Activated CD8-positive, alpha-beta memory T cell treated with anti-CD3 and anti-CD28 coated beads, Interleukin-2, amount 50 U/mL, for 48 hours (primary cell): ENCODE data around the gene TTN.

ENCODE experiments used
- DNase-seq: peaks from one replicate; pipeline ENCODE4 v3.0.0-alpha.2; 2020

Gene TTN

GRCh38 chr2:178641498-178641897 is 165.7 kb downstream of the TTN start:
- DNase-seq = no peak

- no peak for DNase-seq
Measured at GRCh38 chr2:178635897-178636296, 171.3 kb downstream of the TTN start.

GRCh38 chr2:178632729-178633128 is 174.5 kb downstream of the TTN start:
- DNase-seq = no peak

- DNase-seq = no peak
Measured at GRCh38 chr2:178630581-178630980, 176.6 kb downstream of the TTN start.

GRCh38 chr2:178629463-178629862 is 177.8 kb downstream of the TTN start:
- no peak for DNase-seq

GRCh38 chr2:178628605-178629004 is 178.6 kb downstream of the TTN start:
- DNase-seq = no peak

- no peak for DNase-seq
Measured at GRCh38 chr2:178627401-178627800, 179.8 kb downstream of the TTN start.

GRCh38 chr2:178615969-178616368 is 191.3 kb downstream of the TTN start:
- DNase-seq = no peak

- no peak for DNase-seq
Measured at GRCh38 chr2:178602901-178603300, 204.3 kb downstream of the TTN start.

GRCh38 chr2:178592655-178593054 is 214.6 kb downstream of the TTN start:
- DNase-seq = no peak

- no peak for DNase-seq
Measured at GRCh38 chr2:178589335-178589734, 217.9 kb downstream of the TTN start.

GRCh38 chr2:178584666-178585065 is 222.6 kb downstream of the TTN start:
- no peak for DNase-seq

- no peak for DNase-seq
Measured at GRCh38 chr2:178579006-178579405, 228.2 kb downstream of the TTN start.

- no peak for DNase-seq
Measured at GRCh38 chr2:178574789-178575188, 232.4 kb downstream of the TTN start.

- DNase-seq = no peak
Measured at GRCh38 chr2:178568227-178568626, 239.0 kb downstream of the TTN start.

- DNase-seq = no peak
Measured at GRCh38 chr2:178553047-178553446, 254.2 kb downstream of the TTN start.

- no peak for DNase-seq
Measured at GRCh38 chr2:178550352-178550751, 256.9 kb downstream of the TTN start.

GRCh38 chr2:178542569-178542968 is 264.7 kb downstream of the TTN start:
- DNase-seq = no peak

- DNase-seq = no peak
Measured at GRCh38 chr2:178542161-178542560, 265.1 kb downstream of the TTN start.

GRCh38 chr2:178536037-178536436 is 271.2 kb downstream of the TTN start:
- DNase-seq = no peak

- no peak for DNase-seq
Measured at GRCh38 chr2:178531168-178531567, 276.1 kb downstream of the TTN start.

GRCh38 chr2:178530625-178531142 is 276.5 kb downstream of the TTN start:
- no peak for DNase-seq

- no peak for DNase-seq
Measured at GRCh38 chr2:178530131-178530530, 277.1 kb downstream of the TTN start.

GRCh38 chr2:178529194-178529593 is 278.0 kb downstream of the TTN start:
- DNase-seq = no peak

- DNase-seq = no peak
Measured at GRCh38 chr2:178528647-178529046, 278.6 kb downstream of the TTN start.

GRCh38 chr2:178527592-178527991 is 279.6 kb downstream of the TTN start:
- DNase-seq = no peak
